GM12878 (cell line): ENCODE measurements around the gene GPBP1L1. TPM values are rescaled to one million over a fixed set of nuclear protein-coding genes. Genes with fewer than 3 reads are reported as not detected.

Experiments used
- ATAC-seq: fragments of 200-7000 bp; cut with Tn5 transposase; 3 replicates; pipeline ENCODE4 v1.9.1; 2020; ENCODE audit warnings: mild to moderate bottlenecking, moderate library complexity
- BruUV-seq: library from RNA; stranded (reverse); fragments of 400-500 nt; replicated peaks from 2 replicates; lab custom pipeline; 2021; lab: Mats Ljungman, UMichigan
- CTCF ChIA-PET: fragments of 300-600 bp; sonication (Branson Sonifier 250); formaldehyde crosslinking; extraction: SDS; loops from one replicate; lab custom pipeline; 2021; ENCODE audit warnings: inconsistent platforms; lab: Yijun Ruan, JAX
- POLR2A ChIA-PET: fragments of 350-600 bp; formaldehyde crosslinking; extraction: SDS; loops from one replicate; lab custom pipeline; 2021; ENCODE audit warnings: inconsistent platforms; lab: Charles Lee
- RAD21 ChIA-PET: fragments of 300-600 bp; sonication (Branson Sonifier 250); formaldehyde crosslinking; loops from one replicate; lab custom pipeline; 2023; ENCODE audit warnings: antibody characterized with exemption; ENCODE audit not compliant: unreplicated experiment; lab: Charles Lee
- SMC1A ChIA-PET: fragments of 300-600 bp; sonication (Branson Sonifier 250); formaldehyde crosslinking; loops from one replicate; lab custom pipeline; 2023; ENCODE audit not compliant: unreplicated experiment, uncharacterized antibody; lab: Charles Lee
- DNase-seq: peaks from one replicate; pipeline ENCODE4 v3.0.0-alpha.2; 2011; ENCODE audit warnings: low read depth, low spot score
- FAIRE-seq: peaks from 3 replicates; lab custom pipeline; 2011; peaks lifted over from hg19 to GRCh38; lab: Jason Lieb, UNC
- H2AFZ ChIP-seq: 2 replicates; pipeline ENCODE4 v1.6.0; 2011; ENCODE audit warnings: low read depth, low read length, control low read depth; ENCODE audit not compliant: control insufficient read depth
- H3K27ac ChIP-seq: 2 replicates; pipeline ENCODE4 v1.5.1; 2011; ENCODE audit warnings: control low read depth; ENCODE audit not compliant: control insufficient read depth, insufficient read depth
- H3K27me3 ChIP-seq, 2 experiments: replicated peaks in 1 of 2; 2 replicates each; pipeline versions ENCODE4 v1.6.0 to v1.6.1; 2011; ENCODE audit warnings: low read length in 1 of 2; ENCODE audit not compliant: control insufficient read depth in 2 of 2, insufficient read depth in 2 of 2
- H3K36me3 ChIP-seq, 2 experiments: 2 replicates each; pipeline ENCODE4 v1.5.1; 2011; ENCODE audit warnings: low read length in 1 of 2; ENCODE audit not compliant: control insufficient read depth in 2 of 2, insufficient read depth in 2 of 2
- H3K4me1 ChIP-seq: 2 replicates; pipeline ENCODE4 v1.6.1; 2011; ENCODE audit warnings: mild to moderate bottlenecking, low read length, moderate library complexity, mixed read lengths; ENCODE audit not compliant: control insufficient read depth, insufficient read depth
- H3K4me2 ChIP-seq: 2 replicates; pipeline ENCODE4 v1.6.0; 2011; ENCODE audit warnings: control low read depth; ENCODE audit not compliant: control insufficient read depth, insufficient read depth
- H3K4me3 ChIP-seq: fragments of 200-600 bp; sonication (generic); 2 replicates; pipeline ENCODE4 v1.5.1; 2016
- H3K79me2 ChIP-seq: 2 replicates; pipeline ENCODE4 v1.6.0; 2011; ENCODE audit warnings: low read length; ENCODE audit not compliant: control insufficient read depth, insufficient read depth
- H3K9ac ChIP-seq: 2 replicates; pipeline ENCODE4 v1.8.0; 2011; ENCODE audit warnings: low read length, control low read depth, mixed read lengths; ENCODE audit not compliant: control insufficient read depth, insufficient read depth
- H3K9me3 ChIP-seq: replicated peaks from 3 replicates; pipeline ENCODE4 v1.5.1; 2011; ENCODE audit warnings: mild to moderate bottlenecking, low read length; ENCODE audit not compliant: control insufficient read depth, insufficient read depth
- H4K20me1 ChIP-seq: 2 replicates; pipeline ENCODE4 v1.6.0; 2011; ENCODE audit not compliant: control insufficient read depth, insufficient read depth
- IKZF1 ChIP-seq: fragments of 450-650 bp; conservative IDR thresholded peaks from 2 replicates; pipeline ENCODE4 v1.6.1; 2017; ENCODE audit warnings: antibody characterized with exemption, mild to moderate bottlenecking
- IRF3 ChIP-seq: fragments of 450-650 bp; IDR thresholded peaks from 2 replicates; pipeline ENCODE4 v1.6.1; 2014; ENCODE audit warnings: mild to moderate bottlenecking
- RAD21 ChIP-seq: IDR thresholded peaks from 2 replicates; pipeline ENCODE4 v1.6.1; 2011; ENCODE audit warnings: mild to moderate bottlenecking, low read depth, low read length, moderate library complexity; ENCODE audit not compliant: insufficient read depth
- SMC3 ChIP-seq: IDR thresholded peaks from 2 replicates; pipeline ENCODE4 v1.6.1; 2011; ENCODE audit warnings: low read length, improper control_type of control experiment, borderline replicate concordance
- ZBTB4 ChIP-seq: fragments of 450-650 bp; formaldehyde crosslinking; IDR thresholded peaks from 2 replicates; pipeline ENCODE4 v1.4.0; 2022; ENCODE audit warnings: mild to moderate bottlenecking, moderate library complexity
- ZNF24 ChIP-seq: fragments of 450-650 bp; IDR thresholded peaks from 2 replicates; pipeline ENCODE4 v1.6.1; 2017; ENCODE audit warnings: antibody characterized with exemption, mild to moderate bottlenecking
- ZSCAN29 ChIP-seq: fragments of 450-650 bp; IDR thresholded peaks from 2 replicates; pipeline ENCODE4 v1.6.1; 2017; ENCODE audit warnings: mild to moderate bottlenecking, moderate library complexity
- WGBS: methylation state at CpG from one replicate; pipeline ENCODE4 v1.1.6; 2016; ENCODE audit warnings: low lambda C conversion rate; ENCODE audit not compliant: insufficient replicate concordance, insufficient coverage; ENCODE audit errors: missing lambda C conversion rate; 5-methylcytosine and 5-hydroxymethylcytosine counted together
- in situ Hi-C: fragments of 300-500 bp; cut with MboI; formaldehyde crosslinking; loops from 9 replicates; pipeline ENCODE4 v1.14.3; 2018; ENCODE audit warnings: mixed read lengths
- intact Hi-C: fragments of 100-400 bp; cut with micrococcal nuclease; formaldehyde crosslinking; loops from one replicate; pipeline ENCODE4 v1.14.2; 2022; ENCODE audit not compliant: unreplicated experiment
- polyA plus RNA-seq, 11 experiments: library from polyadenylated mRNA; depleted of rRNA in 4 of 11; unstranded in 6 of 11; stranded (reverse) in 5 of 11; fragments of >200 nt; fragmentation: Nextera tagmentation in 4 of 11; fragmentation: Illumina TruSeq in 1 of 11; extraction: Ambion mirVana in 4 of 11; extraction: Trizol in 1 of 11; gene quantifications; 1 replicate in 1 of 11; 2 replicates in 10 of 11; pipeline versions ENCODE4 v1.2.1 to v1.2.3, GENCODE V29; 2011 to 2016; ENCODE audit warnings: inconsistent platforms in 2 of 11, missing spikeins in 2 of 11, low read depth in 1 of 11
- total RNA-seq, 4 experiments: library from RNA; depleted of rRNA in 3 of 4; stranded (reverse); fragments of >200 nt in 3 of 4; fragmentation: Illumina TruSeq in 1 of 4; extraction: Trizol in 1 of 4; gene quantifications; 2 replicates each; pipeline versions ENCODE4 v1.2.1 to v1.2.3, GENCODE V29; 2013 to 2021
- TF ChIP-seq, protein P1 (sequence below): fragments of 450-650 bp; IDR thresholded peaks from 2 replicates; pipeline ENCODE4 v1.6.1; 2018; ENCODE audit warnings: borderline replicate concordance, mild to moderate bottlenecking; ENCODE audit not compliant: partially characterized antibody
- TF ChIP-seq, protein P2 (sequence below): IDR thresholded peaks from 2 replicates; pipeline ENCODE4 v1.6.1; 2012; ENCODE audit warnings: low read depth, low read length, improper control_type of control experiment

Gene GPBP1L1
- total and polyA plus RNA-seq, 10 of the 15 experiments (the other 5 are each of a cell fraction or from before 2014, with no cell fraction given) = 37.3 to 91.6 (median 81.2) TPM

DNA sequence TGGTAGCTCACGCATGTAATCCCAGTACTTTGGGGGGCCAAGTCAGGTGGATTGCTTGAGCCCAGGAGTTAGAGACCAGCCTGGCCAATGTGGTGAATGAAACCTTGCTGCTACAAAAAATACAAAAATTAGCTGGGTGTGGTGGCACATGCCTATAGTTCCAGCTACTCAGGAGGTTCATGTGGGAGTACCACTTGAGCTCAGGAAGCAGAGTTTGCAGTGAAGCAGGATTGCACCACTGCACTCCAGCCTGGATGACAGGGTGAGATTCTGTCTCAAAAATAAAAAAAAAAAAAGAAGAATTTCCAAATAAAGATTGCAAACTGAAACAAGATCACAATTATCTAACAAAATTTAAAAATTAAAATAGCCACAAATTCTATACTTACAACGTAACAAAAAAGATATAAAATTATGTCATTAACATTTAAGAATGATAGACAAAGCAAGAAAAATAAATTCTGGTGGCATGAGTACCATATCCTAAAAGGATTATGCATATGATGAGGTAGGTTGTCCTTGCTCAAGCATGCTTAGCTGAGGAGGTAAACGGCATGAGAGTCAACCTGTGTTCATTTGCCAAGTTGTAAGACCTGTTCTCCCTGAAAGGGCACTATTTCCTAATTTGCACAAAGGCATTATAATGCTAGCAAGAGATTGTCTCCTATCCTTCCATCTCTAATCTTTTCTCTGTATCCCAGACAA is 43.9 kb upstream of the GPBP1L1 start:
- Histone ChIP-seq H3K27ac (no peak overlapping the region), H3K36me3 (no peaks in the 10 kb centered on the region; a peak in 1 of 4 replicates), H3K79me2 (no peaks in the 10 kb centered on the region), H3K9ac (no peak overlapping the region), H3K4me3 (no peak overlapping the region), H3K27me3 (no peaks in the 10 kb centered on the region), H3K4me2 (no peak overlapping the region; the same call in 1 of the 2 replicates), H3K9me3 (no peaks in the 10 kb centered on the region), H2AFZ (no peak overlapping the region), H4K20me1 (no peaks in the 10 kb centered on the region), H3K4me1 (peaks cover 9% of the 10 kb centered on the region)
- POLR2A ChIA-PET = interaction anchor here (0.6 to 0.9 kb wide), 2 partner anchors 53 to 149 kb away, joined by 3 read pairs; no protein-coding TSS in a partner anchor
- TF ChIP-seq SMC3 (no peak), RAD21 (no peak), IRF3 (no peak), ZSCAN29 (no peak), ZBTB4 (CRISPR knock-in tag) (no peak), ZNF24 (no peak), IKZF1 (no peak)
- TF ChIP-seq, protein P1, sequence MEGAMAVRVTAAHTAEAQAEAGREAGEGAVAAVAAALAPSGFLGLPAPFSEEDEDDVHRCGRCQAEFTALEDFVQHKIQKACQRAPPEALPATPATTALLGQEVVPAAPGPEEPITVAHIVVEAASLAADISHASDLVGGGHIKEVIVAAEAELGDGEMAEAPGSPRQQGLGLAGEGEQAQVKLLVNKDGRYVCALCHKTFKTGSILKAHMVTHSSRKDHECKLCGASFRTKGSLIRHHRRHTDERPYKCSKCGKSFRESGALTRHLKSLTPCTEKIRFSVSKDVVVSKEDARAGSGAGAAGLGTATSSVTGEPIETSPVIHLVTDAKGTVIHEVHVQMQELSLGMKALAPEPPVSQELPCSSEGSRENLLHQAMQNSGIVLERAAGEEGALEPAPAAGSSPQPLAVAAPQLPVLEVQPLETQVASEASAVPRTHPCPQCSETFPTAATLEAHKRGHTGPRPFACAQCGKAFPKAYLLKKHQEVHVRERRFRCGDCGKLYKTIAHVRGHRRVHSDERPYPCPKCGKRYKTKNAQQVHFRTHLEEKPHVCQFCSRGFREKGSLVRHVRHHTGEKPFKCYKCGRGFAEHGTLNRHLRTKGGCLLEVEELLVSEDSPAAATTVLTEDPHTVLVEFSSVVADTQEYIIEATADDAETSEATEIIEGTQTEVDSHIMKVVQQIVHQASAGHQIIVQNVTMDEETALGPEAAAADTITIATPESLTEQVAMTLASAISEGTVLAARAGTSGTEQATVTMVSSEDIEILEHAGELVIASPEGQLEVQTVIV = no peak
- TF ChIP-seq, protein P2, sequence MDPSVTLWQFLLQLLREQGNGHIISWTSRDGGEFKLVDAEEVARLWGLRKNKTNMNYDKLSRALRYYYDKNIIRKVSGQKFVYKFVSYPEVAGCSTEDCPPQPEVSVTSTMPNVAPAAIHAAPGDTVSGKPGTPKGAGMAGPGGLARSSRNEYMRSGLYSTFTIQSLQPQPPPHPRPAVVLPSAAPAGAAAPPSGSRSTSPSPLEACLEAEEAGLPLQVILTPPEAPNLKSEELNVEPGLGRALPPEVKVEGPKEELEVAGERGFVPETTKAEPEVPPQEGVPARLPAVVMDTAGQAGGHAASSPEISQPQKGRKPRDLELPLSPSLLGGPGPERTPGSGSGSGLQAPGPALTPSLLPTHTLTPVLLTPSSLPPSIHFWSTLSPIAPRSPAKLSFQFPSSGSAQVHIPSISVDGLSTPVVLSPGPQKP = no peak
- RAD21 ChIA-PET = no interaction called here
- CTCF ChIA-PET = interaction anchor here (0.8 to 1.6 kb wide), 2 partner anchors 47 to 113 kb away, joined by 3 to 4 read pairs; no protein-coding TSS in a partner anchor
- DNase-seq (no peak), FAIRE-seq (no peak), ATAC-seq (peak; percentile 50; the same call in 2 of the 3 replicates)
- SMC1A ChIA-PET = interaction anchor here (0.9 to 1.6 kb wide), 2 partner anchors 75 to 171 kb away, joined by 4 to 5 read pairs; no protein-coding TSS in a partner anchor
- BruUV-seq = no TSS peak
- in situ Hi-C loops (no loop called here), intact Hi-C loops (no loop called here)
- 83% methylated on average over 3 of the region's 3 CpGs for WGBS
